Right ventricle myocardium inferior (tissue), 1 donor: ENCODE results near the gene CHRNA9. TPM values are rescaled to one million over a fixed set of nuclear protein-coding genes. Genes with fewer than 3 reads are reported as not detected.

Experiments used
- total RNA-seq: library from RNA; stranded (reverse); fragmentation: NEBNext Ultra II Directional; extraction: Animal tissue kit (Norgen Biotek cat#: 25700); gene quantifications from one replicate; pipeline ENCODE4 v1.2.1, GENCODE V29; 2021
- donor health status: DM: no; HTN: yes; CAD: no; lungs with severe emphysema.

Gene CHRNA9
- total RNA-seq, 1 donor from 2014 or later, result not detected

Other genes with a start within 250 kb of the CHRNA9 start
- gene RHOH, start 138.3 kb upstream of the CHRNA9 start, total RNA-seq, result 0.54 TPM